K562 (cell line): ENCODE data around the gene DLX2. TPM values are rescaled to one million over a fixed set of nuclear protein-coding genes. Genes with fewer than 3 reads are reported as not detected.

Experiments used
- ATAC-seq: fragments of 200-7000 bp; cut with Tn5 transposase; 3 replicates; pipeline ENCODE4 v1.9.1; 2020; ENCODE audit warnings: moderate library complexity
- BruUV-seq: library from RNA; stranded (reverse); fragments of 400-500 nt; replicated peaks from 2 replicates; lab custom pipeline; 2021; lab: Mats Ljungman, UMichigan
- CTCF ChIA-PET: fragments of 300-600 bp; formaldehyde crosslinking; extraction: SDS; loops from one replicate; lab custom pipeline; 2021; ENCODE audit warnings: low intra/inter-chr PET ratio; lab: Yijun Ruan, JAX
- POLR2A ChIA-PET: fragments of 300-600, 350-650 bp; sonication (Branson Sonifier 250); formaldehyde crosslinking; extraction: SDS; loops from one replicate; lab custom pipeline; 2021; ENCODE audit warnings: antibody characterized with exemption, inconsistent platforms; lab: Yijun Ruan, JAX
- DNase-seq, 4 experiments: peaks; one replicate each; pipeline versions ENCODE4 v3.0.0 to v3.0.0-alpha.2; 2011 to 2018; ENCODE audit warnings: low spot score in 3 of 4, mixed read lengths in 3 of 4; ENCODE audit errors: extremely low read depth in 1 of 4
- FAIRE-seq: peaks from 2 replicates; lab custom pipeline; 2011; peaks lifted over from hg19 to GRCh38; lab: Jason Lieb, UNC
- H2AFZ ChIP-seq: 2 replicates; pipeline ENCODE4 v1.6.0; 2011; ENCODE audit warnings: low read depth, low read length, control low read depth, inconsistent platforms
- H3K27ac ChIP-seq: fragments of 200-600 bp; 3 replicates; pipeline ENCODE4 v1.8.0; 2011; ENCODE audit warnings: low read depth, mild to moderate bottlenecking, control low read depth, inconsistent platforms, low read length, moderate library complexity, mixed read lengths; ENCODE audit errors: extremely low read depth
- H3K27me3 ChIP-seq, 2 experiments: fragments of 300-600 bp in 1 of 2; 2 replicates in 1 of 2; 3 replicates in 1 of 2; pipeline versions ENCODE4 v1.6.0 to v1.8.0; 2011; ENCODE audit warnings: inconsistent platforms in 2 of 2, low read length in 2 of 2, mild to moderate bottlenecking in 1 of 2, mixed read lengths in 1 of 2, moderate library complexity in 1 of 2; ENCODE audit not compliant: control insufficient read depth in 2 of 2, insufficient read depth in 2 of 2
- H3K36me3 ChIP-seq: fragments of 300-600 bp; 3 replicates; pipeline ENCODE4 v1.8.0; 2011; ENCODE audit warnings: mild to moderate bottlenecking, low read length, inconsistent platforms; ENCODE audit not compliant: control insufficient read depth, insufficient read depth
- H3K4me1 ChIP-seq, 2 experiments: fragments of 200-600 bp in 1 of 2; replicated peaks in 1 of 2; 2 replicates in 1 of 2; 3 replicates in 1 of 2; pipeline versions ENCODE4 v1.5.1 to v1.8.0; 2011; ENCODE audit warnings: inconsistent platforms in 2 of 2, low read length in 2 of 2, mild to moderate bottlenecking in 1 of 2, mixed read lengths in 1 of 2, moderate library complexity in 1 of 2; ENCODE audit not compliant: control insufficient read depth in 2 of 2, insufficient read depth in 2 of 2
- H3K4me2 ChIP-seq: 2 replicates; pipeline ENCODE4 v1.6.1; 2011; ENCODE audit warnings: low read length, control low read depth, inconsistent platforms, mixed read lengths; ENCODE audit not compliant: insufficient read depth
- H3K4me3 ChIP-seq: fragments of 200-600 bp; sonication (generic), shearing (Covaris generic); 2 replicates; pipeline ENCODE4 v1.5.1; 2016; ENCODE audit warnings: control low read depth, inconsistent platforms
- H3K79me2 ChIP-seq: fragments of 200-600 bp; 3 replicates; pipeline ENCODE4 v1.8.0; 2011; ENCODE audit warnings: low read length, inconsistent platforms; ENCODE audit not compliant: control insufficient read depth, insufficient read depth
- H3K9ac ChIP-seq, 2 experiments: 2 replicates each; pipeline versions ENCODE4 v1.6.0 to v1.6.1; 2011; ENCODE audit warnings: low read depth in 2 of 2, low read length in 2 of 2, control low read depth in 1 of 2, inconsistent platforms in 1 of 2, mild to moderate bottlenecking in 1 of 2, mixed read lengths in 1 of 2; ENCODE audit not compliant: insufficient read depth in 1 of 2
- H3K9me1 ChIP-seq: one replicate; pipeline ENCODE4 v1.6.0; 2011; ENCODE audit warnings: inconsistent platforms, mild to moderate bottlenecking, low read length, moderate library complexity; ENCODE audit not compliant: control insufficient read depth, insufficient read depth
- H3K9me3 ChIP-seq: replicated peaks from 2 replicates; pipeline ENCODE4 v1.5.1; 2011; ENCODE audit warnings: low read depth, low read length, inconsistent platforms; ENCODE audit not compliant: control insufficient read depth, insufficient read depth
- H4K20me1 ChIP-seq: replicated peaks from 2 replicates; pipeline ENCODE4 v1.6.1; 2011; ENCODE audit warnings: low read length, inconsistent platforms, mixed read lengths; ENCODE audit not compliant: control insufficient read depth, insufficient read depth
- ARID2 ChIP-seq: fragments of 450-650 bp; IDR thresholded peaks from 2 replicates; pipeline ENCODE4 v1.6.1; 2017; ENCODE audit warnings: antibody characterized with exemption, mild to moderate bottlenecking
- DIDO1 ChIP-seq: fragments of 450-650 bp; IDR thresholded peaks from 2 replicates; pipeline ENCODE4 v1.6.1; 2016; ENCODE audit warnings: low read depth, missing biosample characterization, missing genetic modification characterization
- ILF3 ChIP-seq: fragments of 450-650 bp; IDR thresholded peaks from 2 replicates; pipeline ENCODE4 v1.6.1; 2018; ENCODE audit warnings: antibody characterized with exemption, mild to moderate bottlenecking, moderate library complexity, borderline replicate concordance
- MTA2 ChIP-seq: fragments of 450-650 bp; IDR thresholded peaks from 2 replicates; pipeline ENCODE4 v1.6.1; 2016; ENCODE audit warnings: low read depth
- NUFIP1 ChIP-seq: fragments of 450-650 bp; IDR thresholded peaks from 2 replicates; pipeline ENCODE4 v1.6.1; 2018; ENCODE audit not compliant: partially characterized antibody
- SMAD3 ChIP-seq: fragments of 450-650 bp; formaldehyde crosslinking; conservative IDR thresholded peaks from 2 replicates; pipeline ENCODE4 v1.4.0; 2020; ENCODE audit warnings: mild to moderate bottlenecking
- TAF9B ChIP-seq: fragments of 450-650 bp; IDR thresholded peaks from 2 replicates; pipeline ENCODE4 v1.6.1; 2018; ENCODE audit warnings: mild to moderate bottlenecking; ENCODE audit not compliant: partially characterized antibody
- ZNF561 ChIP-seq: fragments of 450-650 bp; formaldehyde crosslinking; conservative IDR thresholded peaks from 2 replicates; pipeline ENCODE4 v1.4.0; 2020; ENCODE audit warnings: mild to moderate bottlenecking, moderate library complexity
- ZNF695 ChIP-seq: fragments of 450-650 bp; formaldehyde crosslinking; IDR thresholded peaks from 2 replicates; pipeline ENCODE4 v1.4.0; 2020; ENCODE audit warnings: mild to moderate bottlenecking, moderate library complexity
- ZNF780A ChIP-seq: fragments of 250-450 bp; sonication (Bioruptor Pico); IDR thresholded peaks from 2 replicates; pipeline ENCODE4 v1.5.0; 2021; ENCODE audit warnings: mild to moderate bottlenecking
- WGBS: fragments of 100-300 bp; shearing (Covaris generic); methylation state at CpG from one replicate; pipeline ENCODE4 v1.1.6; 2016; ENCODE audit warnings: low coverage, mixed read lengths; ENCODE audit not compliant: insufficient coverage; ENCODE audit errors: missing lambda C conversion rate; 5-methylcytosine and 5-hydroxymethylcytosine counted together
- in situ Hi-C: fragments of 300-500 bp; cut with MboI; formaldehyde crosslinking; loops from 4 replicates; pipeline ENCODE4 v1.15.0; 2018; ENCODE audit warnings: inconsistent platforms, mixed read lengths
- intact Hi-C: fragments of 100-400 bp; cut with micrococcal nuclease; formaldehyde crosslinking; loops from 2 replicates; pipeline ENCODE4 v1.14.2; 2022
- polyA plus RNA-seq, 8 experiments: library from polyadenylated mRNA; depleted of rRNA in 4 of 8; stranded (reverse) in 5 of 8; unstranded in 3 of 8; fragments of >200 nt; fragmentation: Nextera tagmentation in 2 of 8; fragmentation: Illumina TruSeq in 1 of 8; extraction: Ambion mirVana in 2 of 8; extraction: Trizol in 1 of 8; gene quantifications; 2 replicates each; pipeline versions ENCODE4 v1.2.1 to v1.2.3, GENCODE V29; 2011 to 2014; ENCODE audit warnings: inconsistent platforms in 1 of 8, missing spikeins in 1 of 8
- total RNA-seq, 7 experiments: library from RNA; depleted of rRNA in 6 of 7; stranded (reverse); fragments of >200 nt in 6 of 7; fragmentation: Illumina TruSeq in 2 of 7; extraction: Trizol in 2 of 7; gene quantifications; 2 replicates each; pipeline versions ENCODE4 v1.2.1 to v1.2.3, GENCODE V29; 2011 to 2021; ENCODE audit warnings: low replicate concordance in 1 of 7
- TF ChIP-seq, protein P1 (sequence below): fragments of 150-350 bp; IDR thresholded peaks from 2 replicates; pipeline ENCODE4 v1.6.1; 2014; ENCODE audit warnings: low read depth, mild to moderate bottlenecking, low read length, borderline replicate concordance
- TF ChIP-seq, protein P2 (sequence below), 2 experiments: fragments of 450-650 bp; IDR thresholded peaks; 2 replicates each; pipeline ENCODE4 v1.6.1; 2018; ENCODE audit warnings: mild to moderate bottlenecking in 2 of 2, low read depth in 1 of 2; ENCODE audit not compliant: partially characterized antibody in 2 of 2
- TF ChIP-seq, protein P3 (sequence below): sonication (generic); formaldehyde crosslinking; IDR thresholded peaks from 2 replicates; pipeline ENCODE4 v1.4.0; 2020; ENCODE audit warnings: mild to moderate bottlenecking, missing genetic modification reagents

The DLX2 gene
- total and polyA plus RNA-seq, 9 of the 15 experiments (the other 6 are each of a cell fraction or from before 2014, with no cell fraction given) = 0.14 to 4.3 (median 0.86) TPM

DNA sequence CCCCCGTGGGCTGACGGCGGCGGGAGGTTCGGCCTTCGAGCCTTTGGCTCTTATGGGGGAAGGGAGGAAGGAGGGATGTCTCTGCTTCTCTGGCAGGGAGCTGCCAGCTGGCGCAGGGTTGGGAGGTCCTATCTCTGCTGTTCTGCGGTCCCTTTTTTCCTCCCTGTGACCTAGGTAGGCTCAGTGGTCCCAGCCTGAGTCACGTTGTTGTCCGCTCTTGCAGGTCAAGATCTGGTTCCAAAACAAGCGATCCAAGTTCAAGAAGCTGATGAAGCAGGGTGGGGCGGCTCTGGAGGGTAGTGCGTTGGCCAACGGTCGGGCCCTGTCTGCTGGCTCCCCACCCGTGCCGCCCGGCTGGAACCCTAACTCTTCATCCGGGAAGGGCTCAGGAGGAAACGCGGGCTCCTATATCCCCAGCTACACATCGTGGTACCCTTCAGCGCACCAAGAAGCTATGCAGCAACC, 14.9 kb downstream of the DLX2 start:
- H3K4me1 ChIP-seq = peaks cover 7 to 37% of the 10 kb centered on the region in 2 experiments; a peak in 4 of 5 replicates
- H3K27ac ChIP-seq = no peak overlapping the region
- ChIA-PET CTCF (no interaction called here), POLR2A (interaction anchor here (0.7 to 1.1 kb wide), 4 partner anchors 18 to 1911 kb away, joined by 3 to 4 read pairs (median 3); no protein-coding TSS in a partner anchor)
- BruUV-seq = no TSS peak
- DNase-seq (no peak), FAIRE-seq (no peak), ATAC-seq (no peak)
- H3K36me3 ChIP-seq = peaks cover 20% of the 10 kb centered on the region; the same call in 1 of the 3 replicates
- WGBS = 97% methylated on average over 23 of the region's 23 CpGs
- no peaks in the 10 kb centered on the region for H3K9me1 ChIP-seq
- no peak overlapping the region for H3K4me2 ChIP-seq
- no peak for TF ChIP-seq ZNF561 (CRISPR knock-in tag)
- no peak for TF ChIP-seq SMAD3 (CRISPR knock-in tag)
- TF ChIP-seq, protein P1, sequence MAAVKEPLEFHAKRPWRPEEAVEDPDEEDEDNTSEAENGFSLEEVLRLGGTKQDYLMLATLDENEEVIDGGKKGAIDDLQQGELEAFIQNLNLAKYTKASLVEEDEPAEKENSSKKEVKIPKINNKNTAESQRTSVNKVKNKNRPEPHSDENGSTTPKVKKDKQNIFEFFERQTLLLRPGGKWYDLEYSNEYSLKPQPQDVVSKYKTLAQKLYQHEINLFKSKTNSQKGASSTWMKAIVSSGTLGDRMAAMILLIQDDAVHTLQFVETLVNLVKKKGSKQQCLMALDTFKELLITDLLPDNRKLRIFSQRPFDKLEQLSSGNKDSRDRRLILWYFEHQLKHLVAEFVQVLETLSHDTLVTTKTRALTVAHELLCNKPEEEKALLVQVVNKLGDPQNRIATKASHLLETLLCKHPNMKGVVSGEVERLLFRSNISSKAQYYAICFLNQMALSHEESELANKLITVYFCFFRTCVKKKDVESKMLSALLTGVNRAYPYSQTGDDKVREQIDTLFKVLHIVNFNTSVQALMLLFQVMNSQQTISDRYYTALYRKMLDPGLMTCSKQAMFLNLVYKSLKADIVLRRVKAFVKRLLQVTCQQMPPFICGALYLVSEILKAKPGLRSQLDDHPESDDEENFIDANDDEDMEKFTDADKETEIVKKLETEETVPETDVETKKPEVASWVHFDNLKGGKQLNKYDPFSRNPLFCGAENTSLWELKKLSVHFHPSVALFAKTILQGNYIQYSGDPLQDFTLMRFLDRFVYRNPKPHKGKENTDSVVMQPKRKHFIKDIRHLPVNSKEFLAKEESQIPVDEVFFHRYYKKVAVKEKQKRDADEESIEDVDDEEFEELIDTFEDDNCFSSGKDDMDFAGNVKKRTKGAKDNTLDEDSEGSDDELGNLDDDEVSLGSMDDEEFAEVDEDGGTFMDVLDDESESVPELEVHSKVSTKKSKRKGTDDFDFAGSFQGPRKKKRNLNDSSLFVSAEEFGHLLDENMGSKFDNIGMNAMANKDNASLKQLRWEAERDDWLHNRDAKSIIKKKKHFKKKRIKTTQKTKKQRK = no peak
- no peak for TF ChIP-seq DIDO1 (tag)
- TF ChIP-seq NUFIP1 = no peak
- TF ChIP-seq, protein P2, sequence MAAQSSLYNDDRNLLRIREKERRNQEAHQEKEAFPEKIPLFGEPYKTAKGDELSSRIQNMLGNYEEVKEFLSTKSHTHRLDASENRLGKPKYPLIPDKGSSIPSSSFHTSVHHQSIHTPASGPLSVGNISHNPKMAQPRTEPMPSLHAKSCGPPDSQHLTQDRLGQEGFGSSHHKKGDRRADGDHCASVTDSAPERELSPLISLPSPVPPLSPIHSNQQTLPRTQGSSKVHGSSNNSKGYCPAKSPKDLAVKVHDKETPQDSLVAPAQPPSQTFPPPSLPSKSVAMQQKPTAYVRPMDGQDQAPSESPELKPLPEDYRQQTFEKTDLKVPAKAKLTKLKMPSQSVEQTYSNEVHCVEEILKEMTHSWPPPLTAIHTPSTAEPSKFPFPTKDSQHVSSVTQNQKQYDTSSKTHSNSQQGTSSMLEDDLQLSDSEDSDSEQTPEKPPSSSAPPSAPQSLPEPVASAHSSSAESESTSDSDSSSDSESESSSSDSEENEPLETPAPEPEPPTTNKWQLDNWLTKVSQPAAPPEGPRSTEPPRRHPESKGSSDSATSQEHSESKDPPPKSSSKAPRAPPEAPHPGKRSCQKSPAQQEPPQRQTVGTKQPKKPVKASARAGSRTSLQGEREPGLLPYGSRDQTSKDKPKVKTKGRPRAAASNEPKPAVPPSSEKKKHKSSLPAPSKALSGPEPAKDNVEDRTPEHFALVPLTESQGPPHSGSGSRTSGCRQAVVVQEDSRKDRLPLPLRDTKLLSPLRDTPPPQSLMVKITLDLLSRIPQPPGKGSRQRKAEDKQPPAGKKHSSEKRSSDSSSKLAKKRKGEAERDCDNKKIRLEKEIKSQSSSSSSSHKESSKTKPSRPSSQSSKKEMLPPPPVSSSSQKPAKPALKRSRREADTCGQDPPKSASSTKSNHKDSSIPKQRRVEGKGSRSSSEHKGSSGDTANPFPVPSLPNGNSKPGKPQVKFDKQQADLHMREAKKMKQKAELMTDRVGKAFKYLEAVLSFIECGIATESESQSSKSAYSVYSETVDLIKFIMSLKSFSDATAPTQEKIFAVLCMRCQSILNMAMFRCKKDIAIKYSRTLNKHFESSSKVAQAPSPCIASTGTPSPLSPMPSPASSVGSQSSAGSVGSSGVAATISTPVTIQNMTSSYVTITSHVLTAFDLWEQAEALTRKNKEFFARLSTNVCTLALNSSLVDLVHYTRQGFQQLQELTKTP (IDR thresholded peaks at IDR 0.05; ENCODE audit: low read depth in 1 of 2, partially characterized antibody in 2 of 2) = no peak
- TF ChIP-seq, protein P3, sequence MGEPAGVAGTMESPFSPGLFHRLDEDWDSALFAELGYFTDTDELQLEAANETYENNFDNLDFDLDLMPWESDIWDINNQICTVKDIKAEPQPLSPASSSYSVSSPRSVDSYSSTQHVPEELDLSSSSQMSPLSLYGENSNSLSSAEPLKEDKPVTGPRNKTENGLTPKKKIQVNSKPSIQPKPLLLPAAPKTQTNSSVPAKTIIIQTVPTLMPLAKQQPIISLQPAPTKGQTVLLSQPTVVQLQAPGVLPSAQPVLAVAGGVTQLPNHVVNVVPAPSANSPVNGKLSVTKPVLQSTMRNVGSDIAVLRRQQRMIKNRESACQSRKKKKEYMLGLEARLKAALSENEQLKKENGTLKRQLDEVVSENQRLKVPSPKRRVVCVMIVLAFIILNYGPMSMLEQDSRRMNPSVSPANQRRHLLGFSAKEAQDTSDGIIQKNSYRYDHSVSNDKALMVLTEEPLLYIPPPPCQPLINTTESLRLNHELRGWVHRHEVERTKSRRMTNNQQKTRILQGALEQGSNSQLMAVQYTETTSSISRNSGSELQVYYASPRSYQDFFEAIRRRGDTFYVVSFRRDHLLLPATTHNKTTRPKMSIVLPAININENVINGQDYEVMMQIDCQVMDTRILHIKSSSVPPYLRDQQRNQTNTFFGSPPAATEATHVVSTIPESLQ (CRISPR knock-in tag) = no peak
- no peak for TF ChIP-seq ZNF780A (CRISPR knock-in tag)
- no peak for TF ChIP-seq ARID2
- TF ChIP-seq MTA2 = no peak
- no peak for TF ChIP-seq ILF3
- no peak for TF ChIP-seq ZNF695 (CRISPR knock-in tag)
- TF ChIP-seq TAF9B = no peak
- H2AFZ ChIP-seq = no peak overlapping the region
- intact Hi-C loops (no loop called here), in situ Hi-C loops (no loop called here)
- no peak overlapping the region for H3K9ac ChIP-seq
- H4K20me1 ChIP-seq = no peaks in the 10 kb centered on the region
- H3K27me3 ChIP-seq = no peaks in the 10 kb centered on the region
- H3K9me3 ChIP-seq = no peaks in the 10 kb centered on the region
- H3K4me3 ChIP-seq = no peak overlapping the region
- H3K79me2 ChIP-seq = peaks cover 8% of the 10 kb centered on the region; the same call in 2 of the 3 replicates
